GM23338 (cell line): ENCODE results near the gene SLX4IP. TPM values are rescaled to one million over a fixed set of nuclear protein-coding genes. Genes with fewer than 3 reads are reported as not detected.

Source experiments
- ATAC-seq: fragments of 200-7000 bp; cut with Tn5 transposase; 3 replicates; pipeline ENCODE4 v1.9.1; 2020
- DNase-seq: peaks from one replicate; pipeline ENCODE4 v3.0.0-alpha.2; 2015; ENCODE audit warnings: low spot score
- H2AFZ ChIP-seq: fragments of 200-600 bp; sonication (generic); 2 replicates; pipeline ENCODE4 v1.8.0; 2016; ENCODE audit warnings: antibody characterized with exemption, mild to moderate bottlenecking, moderate library complexity
- H3F3A ChIP-seq: fragments of 200-600 bp; sonication (generic); replicated peaks from 2 replicates; pipeline ENCODE4 v1.8.0; 2017; ENCODE audit warnings: antibody characterized with exemption, mixed run types, low read depth
- H3K27ac ChIP-seq: fragments of 200-600 bp; sonication (generic); 2 replicates; pipeline ENCODE4 v1.6.1; 2016; ENCODE audit warnings: low read depth
- H3K27me3 ChIP-seq: fragments of 200-600 bp; sonication (generic); 2 replicates; pipeline ENCODE4 v1.8.0; 2016; ENCODE audit warnings: mild to moderate bottlenecking, mixed run types, moderate library complexity; ENCODE audit not compliant: insufficient read depth
- H3K36me3 ChIP-seq: fragments of 200-600 bp; sonication (generic); 2 replicates; pipeline ENCODE4 v1.8.0; 2016; ENCODE audit warnings: mild to moderate bottlenecking; ENCODE audit not compliant: insufficient read depth
- H3K4me1 ChIP-seq: fragments of 200-600 bp; sonication (generic); 2 replicates; pipeline ENCODE4 v1.8.0; 2016; ENCODE audit warnings: mild to moderate bottlenecking, moderate library complexity; ENCODE audit not compliant: insufficient read depth
- H3K4me2 ChIP-seq: fragments of 200-600 bp; sonication (generic); 2 replicates; pipeline ENCODE4 v1.7.1; 2017; ENCODE audit warnings: mixed run types
- H3K4me3 ChIP-seq: fragments of 200-600 bp; sonication (generic); 2 replicates; pipeline ENCODE4 v1.6.1; 2016; ENCODE audit warnings: mixed run types
- H3K79me2 ChIP-seq: fragments of 200-600 bp; sonication (generic); replicated peaks from 2 replicates; pipeline ENCODE4 v1.8.0; 2017; ENCODE audit warnings: mild to moderate bottlenecking; ENCODE audit not compliant: insufficient read depth
- H3K9me2 ChIP-seq: fragments of 200-600 bp; sonication (generic); 2 replicates; pipeline ENCODE4 v1.8.0; 2017; ENCODE audit not compliant: insufficient read depth
- H4K20me1 ChIP-seq: fragments of 200-600 bp; sonication (generic); replicated peaks from 2 replicates; pipeline ENCODE4 v1.8.0; 2017; ENCODE audit warnings: mild to moderate bottlenecking; ENCODE audit not compliant: insufficient read depth
- H3K27ac Mint-ChIP-seq: 2 replicates; pipeline ENCODE4 v1.8.0; 2020; ENCODE audit warnings: inconsistent platforms, mild to moderate bottlenecking, moderate library complexity, mixed read lengths
- H3K27me3 Mint-ChIP-seq: 3 replicates; pipeline ENCODE4 v1.8.0; 2022; ENCODE audit warnings: low read depth, mild to moderate bottlenecking, moderate library complexity, mixed read lengths, inconsistent platforms; ENCODE audit not compliant: insufficient read depth, poor library complexity
- H3K36me3 Mint-ChIP-seq: 3 replicates; pipeline ENCODE4 v1.8.0; 2021; ENCODE audit warnings: low read depth, mild to moderate bottlenecking, inconsistent platforms, moderate library complexity, mixed read lengths
- H3K4me1 Mint-ChIP-seq: 3 replicates; pipeline ENCODE4 v1.8.0; 2020; ENCODE audit warnings: mild to moderate bottlenecking, inconsistent platforms, mixed read lengths
- H3K4me3 Mint-ChIP-seq: 3 replicates; pipeline ENCODE4 v1.8.0; 2021; ENCODE audit warnings: moderate library complexity, mild to moderate bottlenecking, inconsistent platforms, mixed read lengths
- H3K9me3 Mint-ChIP-seq: 3 replicates; pipeline ENCODE4 v1.8.0; 2020; ENCODE audit warnings: moderate library complexity, mild to moderate bottlenecking, inconsistent platforms, mixed read lengths
- CREB1 ChIP-seq: fragments of 250-450 bp; sonication (Bioruptor Pico); IDR thresholded peaks from 2 replicates; pipeline ENCODE4 v1.5.0; 2020; ENCODE audit warnings: low read depth, mild to moderate bottlenecking, moderate library complexity
- ETS1 ChIP-seq: IDR thresholded peaks from 2 replicates; pipeline ENCODE4 v1.6.1; 2016; ENCODE audit warnings: antibody characterized with exemption
- JUNB ChIP-seq: IDR thresholded peaks from one replicate; pipeline ENCODE4 v1.6.1; 2016; ENCODE audit warnings: antibody characterized with exemption; ENCODE audit not compliant: unreplicated experiment
- REST ChIP-seq: IDR thresholded peaks from one replicate; pipeline ENCODE4 v1.6.1; 2018; ENCODE audit warnings: antibody characterized with exemption; ENCODE audit not compliant: unreplicated experiment
- STAT1 ChIP-seq: IDR thresholded peaks from one replicate; pipeline ENCODE4 v1.6.1; 2016; ENCODE audit warnings: antibody characterized with exemption; ENCODE audit not compliant: unreplicated experiment
- ZNF462 ChIP-seq: fragments of 250-450 bp; sonication (Bioruptor Pico); IDR thresholded peaks from 2 replicates; pipeline ENCODE4 v1.5.0; 2020; ENCODE audit warnings: mild to moderate bottlenecking, moderate library complexity
- polyA plus RNA-seq: library from polyadenylated mRNA; unstranded; fragments of >200 nt; fragmentation: Nextera tagmentation; extraction: Ambion mirVana; gene quantifications from 2 replicates; pipeline ENCODE4 v1.2.1, GENCODE V29; 2016
- total RNA-seq: library from RNA; depleted of rRNA; stranded (reverse); fragments of >200 nt; shearing (Covaris generic); gene quantifications from 2 replicates; pipeline ENCODE4 v1.2.3, GENCODE V29; 2014

The SLX4IP gene
- total and polyA plus RNA-seq, 2 experiments from 2014 or later = 9.1 to 9.8 TPM

GRCh38 chr20:10541668-10542411 lies 106.7 kb downstream of the SLX4IP start:
- Histone ChIP-seq H3K4me2 (no peak overlapping the region), H3K27ac (no peak overlapping the region), H3K9me2 (no peaks in the 10 kb centered on the region)

More at GRCh38 chr20:10541668-10542411, 106.7 kb downstream of the SLX4IP start:
- Histone ChIP-seq H3K36me3 (no peaks in the 10 kb centered on the region), H3K4me3 (no peak overlapping the region), H3F3A (no peaks in the 10 kb centered on the region), H3K27me3 (no peaks in the 10 kb centered on the region), H3K4me1 (peaks cover 18% of the 10 kb centered on the region; the same call in 1 of the 2 replicates), H4K20me1 (no peaks in the 10 kb centered on the region), H3K79me2 (0 out of 2 replicates have a peak, but pooled peaks cover 4% of the 10 kb centered on the region), H2AFZ (no peak overlapping the region)
- Mint-ChIP-seq H3K4me3 (no peak overlapping the region), H3K4me1 (peaks cover 37% of the 10 kb centered on the region), H3K27ac (no peak overlapping the region), H3K9me3 (no peaks in the 10 kb centered on the region), H3K36me3 (no peaks in the 10 kb centered on the region), H3K27me3 (peaks cover 1% of the 10 kb centered on the region)
- no peak for DNase-seq
- ATAC-seq = no peak
- no peak for TF ChIP-seq REST
- TF ChIP-seq CREB1 (CRISPR knock-in tag) = no peak
- no peak for TF ChIP-seq JUNB
- TF ChIP-seq ETS1 = no peak
- no peak for TF ChIP-seq ZNF462 (CRISPR knock-in tag)
- TF ChIP-seq STAT1 = no peak
